Heart left ventricle (tissue), 16 donors: ENCODE data around the gene TIGIT. TPM values are rescaled to one million over a fixed set of nuclear protein-coding genes. Genes with fewer than 3 reads are reported as not detected.

Source experiments
- ATAC-seq, 4 donors: fragments of 200-7000 bp; cut with Tn5 transposase; one replicate each; pipeline ENCODE4 v1.9.1; 2020 to 2022; ENCODE audit warnings: moderate library complexity in 4 of 4, mild to moderate bottlenecking in 3 of 4, moderate number of reproducible peaks in 1 of 4
- DNase-seq, 5 donors: peaks; one replicate each; pipeline ENCODE4 v3.0.0-alpha.2; 2020
- H3K27ac ChIP-seq, 12 donors: fragments of 200-600 bp; sonication (generic) in 4 of 12; one replicate each; pipeline versions ENCODE4 v1.5.0 to v1.8.0; 2016 to 2022; ENCODE audit warnings: mild to moderate bottlenecking in 2 of 12
- H3K27me3 ChIP-seq, 9 donors: fragments of 200-600 bp; sonication (generic) in 2 of 9; one replicate each; pipeline versions ENCODE4 v1.5.1 to v1.8.0; 2016 to 2022; ENCODE audit warnings: mild to moderate bottlenecking in 3 of 9
- H3K36me3 ChIP-seq, 9 donors: fragments of 200-600 bp; sonication (generic) in 2 of 9; one replicate each; pipeline versions ENCODE4 v1.5.0 to v1.8.0; 2018 to 2022; ENCODE audit warnings: mild to moderate bottlenecking in 2 of 9
- H3K4me1 ChIP-seq, 12 donors: fragments of 200-600 bp; sonication (generic) in 4 of 12; one replicate each; pipeline versions ENCODE4 v1.5.0 to v1.8.0; 2016 to 2022; ENCODE audit warnings: mild to moderate bottlenecking in 3 of 12
- H3K4me3 ChIP-seq, 12 donors: fragments of 200-600 bp; sonication (generic) in 4 of 12; one replicate each; pipeline versions ENCODE4 v1.5.0 to v1.8.0; 2017 to 2022; ENCODE audit warnings: mild to moderate bottlenecking in 9 of 12, moderate library complexity in 4 of 12
- H3K9me3 ChIP-seq, 12 donors: fragments of 200-600 bp; sonication (generic) in 4 of 12; one replicate each; pipeline versions ENCODE4 v1.5.0 to v1.8.0; 2016 to 2022; ENCODE audit warnings: mild to moderate bottlenecking in 1 of 12
- CTCF ChIP-seq, 12 donors: fragments of 200-600 bp; sonication (generic) in 4 of 12; IDR thresholded peaks; one replicate each; pipeline versions ENCODE4 v1.5.0 to v1.8.0; 2018 to 2022; ENCODE audit warnings: antibody characterized with exemption in 12 of 12, mild to moderate bottlenecking in 5 of 12
- POLR2A ChIP-seq, 2 donors: fragments of 450-650 bp; IDR thresholded peaks; one replicate each; pipeline ENCODE4 v1.6.1; 2017; ENCODE audit warnings: antibody characterized with exemption in 2 of 2, mild to moderate bottlenecking in 2 of 2, moderate library complexity in 2 of 2
- WGBS, 4 donors: extraction: QIAGEN DNeasy Blood & Tissue Kit in 2 of 4; methylation state at CpG; one replicate each; pipeline versions ENCODE4 v1.1.5 to v1.1.7; 2013 to 2018; 5-methylcytosine and 5-hydroxymethylcytosine counted together
- intact Hi-C, 10 donors: fragments of 100-400 bp; cut with DNase I; formaldehyde crosslinking; loops; one replicate each; pipeline versions ENCODE4 v1.11.1 to v1.14.2; 2022
- polyA plus RNA-seq, 2 donors: library from polyadenylated mRNA; stranded (reverse); fragments of 200-250 nt; gene quantifications; one replicate each; pipeline ENCODE4 v1.2.3, GENCODE V29; 2013
- total RNA-seq, 9 donors: library from RNA; depleted of rRNA in 2 of 9; stranded (reverse); fragments of >200 nt in 2 of 9; fragmentation: NEBNext Ultra II Directional in 3 of 9; extraction: Animal tissue kit (Norgen Biotek cat#: 25700) in 3 of 9; gene quantifications; one replicate each; pipeline versions ENCODE4 v1.1.0 to v1.2.4, GENCODE V29; 2016 to 2023
- donor health status: ischemic (EF 13 %, LVEDD 7.1; RV severe dilation, severe dysfunction).
- donor health status: healthy with polysubstance abuse.
- donor health status: DM: no; HTN: yes; CAD: no.
- donor health status: DM: no; HTN: no; CAD: no.
- donor health status: ischemic (EF 25% LVEDD 6.9; RV normal size, moderate dysfunction).
- donor health status: ischemic (EF 25% LVEDD 5.7; RV mildly dilated, moderate dysfunction).
- donor health status: healthy.
- donor health status: DM: yes; HTN: yes; CAD: no.
- donor health status: ischemic (EF 35%, LVEDD 5.7; RV mildly dilated, moderate dysfunction).
- donor health status: nonischemic (EF 11% LVEDD 7.7; RV severe dilation, severe dysfunction).
- donor health status: DM: yes; HTN: yes; CAD: no.
- donor health status: PGD.
- donor health status: ischemic (EF 29% LVEDD 5.4; RV normal size, mild dysfunction).
- donor health status: nonischemic (EF 23%, LVEDD 6.1; RV moderate dilation, normal function).

The TIGIT gene
- total and polyA plus RNA-seq, 11 donors, result 0.04 to 3.8 (median 0.44) TPM; not detected in 7

GRCh38 chr3:114284644-114285043, 9.2 kb upstream of the TIGIT start:
- Histone ChIP-seq H3K27ac (no peak overlapping the region), H3K4me1 (no peaks in the 10 kb centered on the region), H3K4me3 (no peak overlapping the region), H3K36me3 (no peaks in the 10 kb centered on the region), H3K9me3 (peaks cover 0 to 2% (median 0%) of the 10 kb centered on the region in 12 donors), H3K27me3 (no peaks in the 10 kb centered on the region)
- TF ChIP-seq POLR2A (IDR thresholded peaks at IDR 0.05) (no peak), CTCF (IDR thresholded peaks at IDR 0.05) (no peak)
- intact Hi-C loops, result no loop called here
- whole genome bisulfite sequencing, 4 donors, result 96 to 100% (median 97%) methylated on average over 1 of the region's 1 CpG
- ATAC-seq, result no peak
- no peak for DNase-seq

GRCh38 chr3:114285648-114286230, 8.1 kb upstream of the TIGIT start:
- Histone ChIP-seq H3K4me1 (no peaks in the 10 kb centered on the region), H3K4me3 (no peak overlapping the region), H3K27ac (peak overlapping the region in 1 of 12 donors; percentile 68), H3K36me3 (no peaks in the 10 kb centered on the region), H3K9me3 (peaks cover 0 to 2% (median 0%) of the 10 kb centered on the region in 12 donors), H3K27me3 (no peaks in the 10 kb centered on the region)
- DNase-seq, result no peak
- TF ChIP-seq POLR2A (IDR thresholded peaks at IDR 0.05) (no peak), CTCF (IDR thresholded peaks at IDR 0.05) (no peak)
- 88 to 97% (median 90%) methylated on average over 3 of the region's 3 CpGs for WGBS, 4 donors
- ATAC-seq, result no peak
- intact Hi-C loops, result no loop called here

GRCh38 chr3:114286266-114286665, 7.6 kb upstream of the TIGIT start:
- H3K9me3 ChIP-seq, result peaks cover 0 to 2% (median 0%) of the 10 kb centered on the region in 12 donors
- H3K27ac ChIP-seq, result peak overlapping the region in 1 of 12 donors; percentile 68
- intact Hi-C loops, result no loop called here
- H3K4me3 ChIP-seq, result no peak overlapping the region
- H3K36me3 ChIP-seq, result no peaks in the 10 kb centered on the region
- WGBS, 4 donors, result 84 to 92% (median 90%) methylated on average over 2 of the region's 2 CpGs
- H3K27me3 ChIP-seq, result no peaks in the 10 kb centered on the region
- peaks cover 0 to 4% (median 0%) of the 10 kb centered on the region in 12 donors for H3K4me1 ChIP-seq
- ATAC-seq (no peak), DNase-seq (no peak)
- TF ChIP-seq POLR2A (IDR thresholded peaks at IDR 0.05), result no peak
- no peak for TF ChIP-seq CTCF (IDR thresholded peaks at IDR 0.05)

GRCh38 chr3:114290911-114291901, 2.6 kb upstream of the TIGIT start:
- H3K4me3 ChIP-seq, result peak overlapping the region in 1 of 12 donors; percentile 19
- TF ChIP-seq POLR2A (IDR thresholded peaks at IDR 0.05), result no peak
- TF ChIP-seq CTCF (IDR thresholded peaks at IDR 0.05), result peak; percentile 52 to 83 (median 66)
- H3K27me3 ChIP-seq, result no peaks in the 10 kb centered on the region
- peak overlapping the region in 1 of 12 donors; percentile 68 for H3K27ac ChIP-seq
- intact Hi-C loops, result loop anchor here in 2 of 10 donors (10.0 kb wide), 1 partner anchor 136 kb away; no protein-coding TSS in a partner anchor
- 43 to 53% (median 51%) methylated on average over 20 to 23 of the region's 23 CpGs for WGBS, 4 donors
- peaks cover 0 to 6% (median 0%) of the 10 kb centered on the region in 12 donors for H3K4me1 ChIP-seq
- H3K36me3 ChIP-seq, result no peaks in the 10 kb centered on the region
- peak in 3 of 4 donors; percentile 42 to 60 (median 59) for ATAC-seq
- DNase-seq, result peak; percentile 41 to 85 (median 42)
- no peaks in the 10 kb centered on the region for H3K9me3 ChIP-seq
